NCI-H524 (cell line): ENCODE data around the gene SPIN4.
"Not testable (repeated sequence)": the region's sequence is repeated elsewhere in the genome, so short reads cannot be mapped to it uniquely, and the experiment has no call there.

Source experiments
- DNase-seq, 2 experiments: peaks; one replicate each; lab custom pipeline; 2025; lab: John Stamatoyannopoulos, UW

The SPIN4 gene

GRCh38 chrX:63350941-63351616, at the start of gene SPIN4:
Gene SPIN4 (minus strand): TSS chrX:63351332. CDS start chrX:63350819, 513 bp downstream.
- peak; percentile 93 to 94 for DNase-seq

DNA sequence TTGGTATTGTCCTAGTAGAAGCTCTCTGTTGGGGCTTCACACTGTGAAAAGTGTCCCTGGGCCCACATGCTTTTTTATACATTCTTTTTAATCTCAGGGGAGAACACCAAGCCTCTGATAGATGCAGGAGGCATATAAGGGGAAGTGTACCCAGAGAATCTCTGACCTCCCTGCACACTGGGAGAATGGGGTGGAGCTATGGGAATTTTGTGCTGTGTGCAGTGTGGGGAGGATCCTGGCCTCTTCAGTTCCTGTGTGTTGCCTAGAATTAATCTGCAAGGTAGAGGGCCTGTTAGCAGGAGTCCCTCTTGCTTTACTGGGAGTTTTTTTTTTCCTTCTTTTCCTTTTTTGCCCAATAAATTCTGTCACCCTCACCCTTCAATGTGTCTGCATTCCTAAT, 49.2 kb upstream of the SPIN4 start:
- DNase-seq: no peak

- DNase-seq: no peak
Measured at GRCh38 chrX:63394872-63395271, 43.7 kb upstream of the SPIN4 start.

- not testable (repeated sequence) for DNase-seq
Measured at GRCh38 chrX:63393094-63393493, 42.0 kb upstream of the SPIN4 start.

DNA sequence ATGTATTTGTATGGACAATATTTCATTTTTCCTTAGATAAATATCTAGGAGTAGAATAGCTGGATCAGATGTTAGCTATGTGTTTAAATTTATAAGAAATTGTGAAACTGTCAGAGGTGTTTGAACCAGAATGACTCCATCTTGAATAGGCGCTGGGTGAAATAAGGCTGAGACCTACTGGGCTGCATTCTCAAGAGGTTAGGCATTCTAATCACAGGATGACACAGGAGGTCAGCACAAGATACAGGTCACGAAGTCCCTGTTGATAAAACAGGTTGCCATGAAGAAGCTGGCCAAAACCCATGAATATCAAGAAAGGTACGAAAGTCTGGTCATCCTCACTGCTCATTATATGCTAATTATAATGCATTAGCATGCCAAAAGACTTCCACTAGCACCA, 36.3 kb upstream of the SPIN4 start:
- no peak for DNase-seq

DNA sequence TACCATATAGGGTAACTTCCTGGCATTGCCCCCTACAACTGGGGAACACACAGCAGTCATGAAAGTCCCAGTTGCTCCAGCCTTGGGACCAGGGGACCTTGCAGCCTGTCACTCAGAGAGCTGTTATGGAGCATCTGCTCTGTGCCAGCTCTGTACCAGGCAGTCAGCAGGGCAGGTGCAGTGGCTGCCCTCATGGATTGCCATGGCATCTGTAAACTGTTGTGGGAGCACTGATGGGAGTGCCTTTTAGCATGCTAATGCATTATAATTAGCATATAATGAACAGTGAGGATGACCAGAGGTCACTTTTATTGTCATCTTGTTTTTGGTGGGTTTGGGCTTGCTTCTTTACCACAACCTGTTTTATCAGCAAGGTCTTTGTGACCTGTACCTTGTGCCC, 33.1 kb upstream of the SPIN4 start:
- not testable (repeated sequence) for DNase-seq

- not testable (repeated sequence) for DNase-seq
Measured at GRCh38 chrX:63373012-63373411, 21.9 kb upstream of the SPIN4 start.

DNA sequence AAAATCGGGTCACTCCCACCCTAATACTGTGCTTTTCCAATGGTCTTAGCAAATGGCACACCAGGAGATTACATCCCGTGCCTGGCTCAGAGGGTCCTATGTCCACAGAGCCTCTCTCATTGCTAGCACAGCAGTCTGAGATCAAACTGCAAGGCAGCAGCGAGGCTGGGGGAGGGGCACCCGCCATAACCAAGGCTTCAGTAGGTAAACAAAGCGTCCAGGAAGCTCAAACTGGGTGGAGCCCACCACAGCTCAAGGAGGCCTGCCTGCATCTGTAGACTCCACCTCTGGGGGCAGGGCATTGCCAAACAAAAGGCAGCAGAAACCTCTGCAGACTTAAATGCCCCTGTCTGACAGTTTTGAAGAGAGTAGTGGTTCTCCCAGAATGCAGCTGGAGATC, 16.6 kb upstream of the SPIN4 start:
- DNase-seq: peak in 1 of 2 experiments; percentile 1

- DNase-seq: no peak
Measured at GRCh38 chrX:63363788-63364187, 12.7 kb upstream of the SPIN4 start.

DNA sequence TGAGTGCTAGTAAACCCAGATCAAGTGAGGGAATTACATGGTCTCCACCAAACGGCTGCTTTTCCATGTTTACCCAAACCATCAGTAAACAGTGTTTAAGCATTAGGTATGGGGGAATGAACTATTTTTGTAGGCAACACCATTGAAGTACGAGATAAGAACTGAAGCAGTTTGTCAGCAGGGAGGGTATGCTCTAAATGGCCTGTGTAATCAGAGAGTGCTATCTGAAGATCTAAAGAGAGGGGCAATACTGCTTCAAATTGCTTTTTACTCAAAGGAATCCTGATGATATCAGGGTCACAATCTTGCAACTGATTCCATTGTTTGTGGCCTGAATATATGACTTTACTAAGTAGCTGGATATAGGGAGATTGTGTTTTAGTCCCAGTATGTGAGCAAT, 10.4 kb upstream of the SPIN4 start:
- no peak for DNase-seq

GRCh38 chrX:63354484-63354883, 3.4 kb upstream of the SPIN4 start:
- DNase-seq: no peak

GRCh38 chrX:63350465-63350877, 661 bp downstream of the SPIN4 start:
- DNase-seq: peak; percentile 50 to 57

DNA sequence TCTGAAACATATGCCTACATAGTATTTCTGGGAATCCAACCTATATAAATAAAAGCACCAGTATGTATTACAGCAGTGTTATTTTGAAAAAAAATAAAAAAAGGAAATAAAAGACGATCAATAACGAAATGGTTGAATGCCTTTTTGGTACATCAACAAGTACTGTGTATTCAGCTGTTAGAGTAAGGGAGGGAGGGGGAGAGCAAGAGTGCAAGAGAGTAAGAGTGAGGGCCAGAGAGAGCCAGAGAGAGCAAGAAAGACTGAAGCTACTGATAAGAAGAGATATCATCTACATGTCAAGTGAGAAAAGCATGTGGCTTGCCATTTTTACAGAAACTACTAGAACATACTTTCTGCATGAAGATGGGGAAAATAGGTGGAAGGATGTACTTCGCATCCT, 1.8 kb downstream of the SPIN4 start:
- DNase-seq: peak; percentile 11 to 29

DNA sequence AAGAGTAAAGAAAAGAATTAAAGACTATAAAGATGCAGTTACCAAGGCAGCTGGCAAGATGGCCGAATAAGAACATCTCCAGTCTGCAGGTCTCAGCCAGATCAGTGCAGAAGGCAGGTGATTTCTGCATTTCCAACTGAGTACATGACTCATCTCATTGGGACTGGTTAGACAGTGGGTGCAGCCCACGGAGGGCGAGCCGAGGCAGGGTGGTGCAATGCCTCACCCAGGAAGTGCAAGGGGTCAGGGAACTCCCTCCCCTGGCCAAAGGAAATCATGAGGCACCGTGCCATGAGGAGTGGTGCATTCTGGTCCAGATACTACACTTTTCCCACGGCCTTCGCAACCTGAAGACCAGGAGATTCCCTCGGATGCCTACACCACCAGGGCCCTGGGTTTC, 20.5 kb downstream of the SPIN4 start:
- no peak for DNase-seq

DNA sequence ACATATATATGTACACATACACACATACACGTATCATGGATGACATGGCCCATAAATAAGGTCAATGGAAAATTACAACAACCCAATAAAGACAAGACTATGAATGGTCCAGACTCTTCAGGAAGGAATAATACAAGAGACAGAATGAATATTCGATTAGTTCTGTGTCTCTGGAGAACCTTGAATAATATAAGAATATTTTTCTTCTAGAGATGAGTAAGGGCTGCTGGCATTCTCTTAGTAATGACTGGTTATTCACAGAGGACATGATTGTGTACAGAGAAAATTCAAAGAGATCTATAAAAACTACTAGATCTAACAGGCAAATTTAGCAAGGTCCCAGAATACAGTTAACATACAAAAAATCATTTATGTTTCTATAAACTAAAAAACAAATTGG, 23.3 kb downstream of the SPIN4 start:
- no peak for DNase-seq

- no peak for DNase-seq
Measured at GRCh38 chrX:63299596-63299995, 51.5 kb downstream of the SPIN4 start.
